Panc1 (cell line): ENCODE data around the gene MFGE8. TPM values are rescaled to one million over a fixed set of nuclear protein-coding genes. Genes with fewer than 3 reads are reported as not detected.

ENCODE experiments used
- ATAC-seq: fragments of 200-7000 bp; cut with Tn5 transposase; 2 replicates; pipeline ENCODE4 v1.9.1; 2020; ENCODE audit warnings: mild to moderate bottlenecking, moderate library complexity
- BruUV-seq: library from RNA; stranded (reverse); fragments of 400-500 nt; replicated peaks from 2 replicates; lab custom pipeline; 2021; lab: Mats Ljungman, UMichigan
- CTCF ChIA-PET: fragments of 300-600 bp; sonication (Branson Sonifier 250); formaldehyde crosslinking; loops from one replicate; lab custom pipeline; 2022; ENCODE audit warnings: antibody characterized with exemption; lab: Charles Lee
- POLR2A ChIA-PET: fragments of 300-600 bp; sonication (Branson Sonifier 250); formaldehyde crosslinking; loops from one replicate; lab custom pipeline; 2022; ENCODE audit warnings: antibody characterized with exemption; lab: Charles Lee
- DNase-seq: peaks from one replicate; pipeline ENCODE4 v3.0.0-alpha.2; 2010; ENCODE audit warnings: low read depth, low spot score
- H3K27ac ChIP-seq: 2 replicates; pipeline ENCODE4 v1.5.1; 2011; ENCODE audit warnings: mild to moderate bottlenecking, low read length, inconsistent platforms
- H3K27me3 ChIP-seq: fragments of 200-500 bp; sonication (Bioruptor generic); 2 replicates; pipeline ENCODE4 v1.6.0; 2014; ENCODE audit warnings: low read length, inconsistent platforms; ENCODE audit not compliant: control insufficient read depth, insufficient read depth
- H3K36me3 ChIP-seq: fragments of 200-500 bp; sonication (Bioruptor generic); 2 replicates; pipeline ENCODE4 v1.5.1; 2014; ENCODE audit warnings: inconsistent platforms, mild to moderate bottlenecking, low read length, moderate library complexity; ENCODE audit not compliant: control insufficient read depth, insufficient read depth
- H3K4me1 ChIP-seq: 2 replicates; pipeline ENCODE4 v1.5.1; 2011; ENCODE audit warnings: inconsistent platforms, mild to moderate bottlenecking, low read length, moderate library complexity; ENCODE audit not compliant: control insufficient read depth, insufficient read depth
- H3K4me3 ChIP-seq, 2 experiments: 2 replicates each; pipeline ENCODE4 v1.5.1; 2011 to 2012; ENCODE audit warnings: low read depth in 2 of 2, low read length in 2 of 2, mild to moderate bottlenecking in 2 of 2, inconsistent platforms in 1 of 2, moderate library complexity in 1 of 2
- H3K9me3 ChIP-seq: fragments of 200-500 bp; sonication (Bioruptor generic); 2 replicates; pipeline ENCODE4 v1.5.1; 2014; ENCODE audit warnings: low read depth, mild to moderate bottlenecking, inconsistent platforms, low read length, moderate library complexity; ENCODE audit not compliant: control insufficient read depth, insufficient read depth
- CTCF ChIP-seq: fragments of 450-650 bp; IDR thresholded peaks from 2 replicates; pipeline ENCODE4 v1.5.1; 2017; ENCODE audit warnings: mild to moderate bottlenecking
- POLR2AphosphoS5 ChIP-seq: IDR thresholded peaks from 2 replicates; pipeline ENCODE4 v1.6.1; 2012; ENCODE audit warnings: mild to moderate bottlenecking, low read depth, low read length, moderate library complexity
- REST ChIP-seq, 2 experiments: IDR thresholded peaks; 2 replicates each; pipeline ENCODE4 v1.6.1; 2011 to 2012; ENCODE audit warnings: low read depth in 2 of 2, control low read depth in 1 of 2, low read length in 1 of 2, mild to moderate bottlenecking in 1 of 2, moderate library complexity in 1 of 2; ENCODE audit not compliant: insufficient read depth in 1 of 2
- SIN3A ChIP-seq: IDR thresholded peaks from 2 replicates; pipeline ENCODE4 v1.6.1; 2012; ENCODE audit warnings: low read depth, mild to moderate bottlenecking, low read length, moderate library complexity, borderline replicate concordance; ENCODE audit not compliant: insufficient read depth
- TCF7L2 ChIP-seq: IDR thresholded peaks from 2 replicates; pipeline ENCODE4 v1.6.1; 2011; ENCODE audit warnings: mild to moderate bottlenecking, low read depth, low read length, inconsistent platforms
- in situ Hi-C: cut with HindIII; loops from 2 replicates; pipeline ENCODE4 v1.10.0; 2016; ENCODE audit warnings: low sequenced_read_pairs, low pct_unique_long_range_greater_than_20kb
- intact Hi-C: fragments of 100-400 bp; cut with micrococcal nuclease; formaldehyde crosslinking; loops from one replicate; pipeline ENCODE4 v1.10.0; 2022; ENCODE audit not compliant: unreplicated experiment
- total RNA-seq: library from RNA; stranded (reverse); gene quantifications from one replicate; pipeline ENCODE4 v1.2.1, GENCODE V29; 2021; ENCODE audit not compliant: unreplicated experiment

Gene MFGE8
- total RNA-seq, 1 experiment from 2014 or later, result 1,799 TPM

GRCh38 chr15:88913850-88914169 lies 631 bp upstream of the MFGE8 start:
- no peak for DNase-seq
- ATAC-seq, result no peak
- in situ Hi-C loops, result no loop called here
- CTCF ChIA-PET, result interaction anchor here (0.7 to 1.2 kb wide), 2 partner anchors 9 to 90 kb away, joined by 3 read pairs; no protein-coding TSS in a partner anchor
- TF ChIP-seq CTCF (no peak), SIN3A (no peak), TCF7L2 (no peak), REST (IDR thresholded peaks at IDR 0.05; ENCODE audit: insufficient read depth in 1 of 2, low read depth in 2 of 2, low read length in 1 of 2) (no peak), POLR2AphosphoS5 (no peak; the same call in 1 of the 2 replicates)
- POLR2A ChIA-PET, result interaction anchor here (0.6 kb wide), 1 partner anchor 68 kb away, joined by 3 read pairs; no protein-coding TSS in a partner anchor
- intact Hi-C loops, result loop anchor here (5.0 kb wide), 1 partner anchor 68 kb away; no protein-coding TSS in a partner anchor
- Histone ChIP-seq H3K27ac (peak overlapping the region; percentile 97), H3K9me3 (no peaks in the 10 kb centered on the region), H3K36me3 (peaks cover 7% of the 10 kb centered on the region; the same call in 1 of the 2 replicates), H3K27me3 (no peaks in the 10 kb centered on the region), H3K4me1 (peaks cover 47% of the 10 kb centered on the region), H3K4me3 (peak overlapping the region; percentile 66 to 90)
- BruUV-seq, result TSS peak; percentile 91

- H3K27me3 ChIP-seq, result no peaks in the 10 kb centered on the region
- POLR2A ChIA-PET, result interaction anchor here (1.4 kb wide), 1 partner anchor 66 kb away, joined by 3 read pairs; no protein-coding TSS in a partner anchor
- H3K4me1 ChIP-seq, result peaks cover 46% of the 10 kb centered on the region
- in situ Hi-C loops, result no loop called here
- peak overlapping the region; percentile 97 for H3K27ac ChIP-seq
- H3K4me3 ChIP-seq, result peak overlapping the region; percentile 66 to 90
- H3K36me3 ChIP-seq, result peaks cover 7% of the 10 kb centered on the region; the same call in 1 of the 2 replicates
- CTCF ChIA-PET, result interaction anchor here (0.7 kb wide), 1 partner anchor 92 kb away, joined by 3 read pairs; no protein-coding TSS in a partner anchor
- no TSS peak for BruUV-seq
- TF ChIP-seq TCF7L2, result 0 out of 2 replicates have a peak, but pooled peaks have one; percentile 11
- no peak for TF ChIP-seq REST (IDR thresholded peaks at IDR 0.05; ENCODE audit: insufficient read depth in 1 of 2, low read depth in 2 of 2, low read length in 1 of 2)
- no peak for TF ChIP-seq POLR2AphosphoS5
- no peak for DNase-seq
- peak; percentile 8; the same call in 1 of the 2 replicates for ATAC-seq
- intact Hi-C loops, result loop anchor here (5.0 kb wide), 1 partner anchor 70 kb away; no protein-coding TSS in a partner anchor
- no peaks in the 10 kb centered on the region for H3K9me3 ChIP-seq
These were observed 668 bp downstream of the MFGE8 start for GRCh38 chr15:88912500-88912921.
